ENCODE results near the gene THSD4.

THSD4 gene

GRCh38 chr15:71109905-71110304 is 5.4 kb upstream of the THSD4 start:
- H3K27ac ChIP-seq: no peak overlapping the region
- TF ChIP-seq ZFX (IDR thresholded peaks at IDR 0.05) (no peak), CTCF (conservative IDR thresholded peaks at IDR 0.05) (no peak)

GRCh38 chr15:71110405-71111180 is 4.7 kb upstream of the THSD4 start:
- H3K27ac ChIP-seq: no peak overlapping the region
- TF ChIP-seq CTCF (conservative IDR thresholded peaks at IDR 0.05) (no peak), ZFX (IDR thresholded peaks at IDR 0.05) (no peak)

DNA sequence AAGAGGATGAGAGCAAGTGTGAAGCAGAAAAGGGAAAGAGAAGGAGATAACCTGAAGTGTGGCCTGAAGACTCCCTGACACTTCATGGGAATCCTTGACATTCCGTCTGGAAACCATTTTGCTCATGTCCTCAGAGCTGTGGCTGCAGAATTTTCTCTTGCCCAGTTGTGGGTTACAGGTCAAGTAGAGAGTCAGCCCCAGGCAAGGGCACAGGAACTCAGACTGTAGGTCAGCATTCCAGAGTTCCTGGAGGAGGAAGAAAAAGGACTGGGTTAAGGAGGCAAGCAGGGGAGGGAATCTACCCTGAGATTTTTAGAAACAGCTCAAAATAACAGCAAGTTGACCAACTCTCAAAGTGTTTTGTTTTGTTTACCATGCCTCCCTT is 4.1 kb upstream of the THSD4 start:
- TF ChIP-seq ZFX (IDR thresholded peaks at IDR 0.05) (no peak), CTCF (conservative IDR thresholded peaks at IDR 0.05) (no peak)
- H3K27ac ChIP-seq: no peak overlapping the region

DNA sequence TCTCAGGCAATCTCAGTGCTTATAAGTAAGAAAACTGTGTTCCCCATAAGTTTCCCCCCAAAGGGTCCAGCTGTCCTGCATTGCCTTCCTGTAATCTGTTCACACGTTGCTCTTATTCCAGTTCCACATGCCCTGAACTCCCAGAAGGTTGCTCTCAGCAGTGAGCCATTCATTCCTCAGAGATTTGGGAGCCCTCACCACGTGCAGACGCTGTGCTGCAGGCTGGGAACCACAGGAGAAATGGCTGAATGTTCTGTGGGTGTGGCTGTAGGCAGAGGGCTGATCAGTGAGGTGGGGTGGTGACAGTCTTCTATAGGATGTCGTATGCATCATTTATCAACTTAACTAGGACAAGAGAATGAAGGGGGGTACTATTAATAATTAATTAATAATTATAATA is 3.3 kb upstream of the THSD4 start:
- TF ChIP-seq ZFX (IDR thresholded peaks at IDR 0.05) (no peak), CTCF (conservative IDR thresholded peaks at IDR 0.05) (no peak)
- H3K27ac ChIP-seq: no peak overlapping the region

GRCh38 chr15:71112429-71112828 is 2.8 kb upstream of the THSD4 start:
- no peak overlapping the region for H3K27ac ChIP-seq

GRCh38 chr15:71114066-71114680 is 1.1 kb upstream of the THSD4 start:
- peak overlapping the region; percentile 56 for H3K27ac ChIP-seq
- TF ChIP-seq ZFX (IDR thresholded peaks at IDR 0.05) (no peak), CTCF (conservative IDR thresholded peaks at IDR 0.05) (no peak)

More at GRCh38 chr15:71112429-71112828, 2.8 kb upstream of the THSD4 start:
- TF ChIP-seq ZFX (IDR thresholded peaks at IDR 0.05) (no peak), CTCF (conservative IDR thresholded peaks at IDR 0.05) (no peak)

DNA sequence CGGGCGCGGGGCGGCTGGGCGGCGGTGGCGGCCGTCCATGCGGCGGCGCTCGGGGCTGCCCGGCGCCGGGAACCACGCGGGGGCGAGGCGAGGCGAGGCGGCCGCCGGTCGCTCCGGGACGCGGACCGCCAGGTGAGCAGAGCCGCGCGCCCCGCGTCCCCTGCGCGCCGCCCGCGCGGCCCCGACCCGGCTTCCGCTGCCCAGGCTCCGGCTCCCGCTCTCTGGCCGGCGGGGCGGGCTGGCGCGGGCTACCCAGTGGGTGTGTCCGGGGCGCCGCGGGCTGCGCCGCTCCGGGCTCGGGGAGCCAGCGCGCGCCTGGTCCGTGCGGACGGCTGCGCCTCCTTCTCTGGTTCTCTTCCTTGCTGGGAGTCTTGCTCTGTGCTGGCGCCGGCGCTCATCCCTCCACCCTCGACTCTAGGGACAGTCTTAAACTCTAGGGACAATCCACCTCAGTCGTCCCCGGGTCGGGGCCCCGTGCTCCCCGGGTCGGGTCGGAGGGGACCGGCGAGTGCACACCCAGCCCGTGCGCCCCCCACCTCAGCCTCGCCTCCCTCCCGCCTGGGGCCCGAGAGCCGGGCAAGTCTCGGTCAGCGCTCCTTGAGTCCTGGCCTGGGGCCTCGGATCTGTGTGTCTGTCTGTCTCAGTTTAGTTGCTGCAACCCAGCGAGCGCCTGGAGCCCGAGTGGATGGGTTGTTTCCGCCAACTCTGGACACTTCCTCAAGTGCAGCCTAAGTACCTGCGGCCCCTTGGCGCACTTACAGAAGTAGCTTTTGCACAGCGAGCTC is 488 bp downstream of the THSD4 start:
- peak overlapping the region; percentile 56 for H3K27ac ChIP-seq
- TF ChIP-seq ZFX (IDR thresholded peaks at IDR 0.05) (0 out of 2 replicates have a peak, but pooled peaks have one; percentile 16), CTCF (conservative IDR thresholded peaks at IDR 0.05) (peak; percentile 85)

All from C4-2B (cell line).